NCI-H1048 (cell line): ENCODE data around the gene WDR91.

ENCODE experiments used
- DNase-seq: peaks from one replicate; lab custom pipeline; 2025; lab: John Stamatoyannopoulos, UW

Gene WDR91

GRCh38 chr7:135197906-135198655 is 13.2 kb downstream of the WDR91 start:
- DNase-seq, result no peak

GRCh38 chr7:135197343-135197742 is 14.0 kb downstream of the WDR91 start:
- DNase-seq, result no peak

GRCh38 chr7:135195968-135196629 is 15.2 kb downstream of the WDR91 start:
- DNase-seq, result no peak

DNA sequence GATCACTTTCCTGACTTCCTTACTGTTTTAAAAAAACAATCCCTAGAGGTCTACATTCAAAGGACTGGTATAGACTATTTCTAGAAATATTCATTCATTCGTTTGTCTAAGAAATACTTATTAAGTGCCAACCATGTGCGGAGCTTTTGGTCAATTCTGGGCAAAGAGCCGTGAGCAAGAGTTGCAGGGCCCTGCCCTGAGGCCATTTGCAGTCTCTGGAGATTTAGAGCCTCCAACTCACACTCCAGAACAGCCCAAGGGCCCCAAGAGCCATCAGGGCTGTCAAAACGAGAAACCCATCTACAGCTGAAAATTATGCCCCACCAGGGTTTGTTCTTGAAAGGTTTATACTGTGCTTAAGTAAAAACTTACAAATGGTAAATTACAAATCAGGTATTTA is 16.2 kb downstream of the WDR91 start:
- DNase-seq, result no peak

GRCh38 chr7:135194494-135195095 is 16.7 kb downstream of the WDR91 start:
- no peak for DNase-seq

GRCh38 chr7:135193615-135194081 is 17.7 kb downstream of the WDR91 start:
- no peak for DNase-seq

DNA sequence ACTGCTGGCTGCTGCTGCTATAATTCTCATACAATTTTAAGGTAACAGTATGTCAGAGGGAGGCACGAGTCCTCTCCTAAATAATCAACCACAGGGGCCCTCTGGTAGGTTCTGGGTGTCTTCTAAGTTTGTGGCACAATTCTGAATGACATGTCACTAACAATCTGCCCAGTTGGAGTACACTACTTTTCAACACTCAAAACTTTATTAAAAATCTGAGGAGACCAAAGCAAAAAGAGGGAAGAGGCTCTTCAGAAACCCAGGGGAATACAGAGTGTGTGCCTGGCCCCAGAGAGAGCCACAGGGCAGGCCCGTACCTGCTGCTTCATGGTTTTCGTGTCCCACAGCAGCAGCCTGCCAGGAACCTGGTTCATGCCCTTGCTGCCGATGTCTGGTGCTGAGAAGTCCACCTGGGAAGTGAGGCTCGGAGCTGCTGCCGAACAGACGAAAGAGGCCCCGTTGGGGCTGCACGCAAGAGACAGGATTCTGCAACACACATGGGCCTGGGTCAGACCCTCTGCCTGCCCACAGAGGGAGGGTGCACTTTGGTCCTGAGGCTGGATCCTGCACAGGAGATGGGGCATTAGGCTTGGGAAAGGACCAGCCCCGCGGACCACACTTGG is 18.3 kb downstream of the WDR91 start:
- no peak for DNase-seq

- no peak for DNase-seq
These were observed 20.6 kb downstream of the WDR91 start for GRCh38 chr7:135190703-135191102.

GRCh38 chr7:135189961-135190360 is 21.4 kb downstream of the WDR91 start:
- no peak for DNase-seq

DNA sequence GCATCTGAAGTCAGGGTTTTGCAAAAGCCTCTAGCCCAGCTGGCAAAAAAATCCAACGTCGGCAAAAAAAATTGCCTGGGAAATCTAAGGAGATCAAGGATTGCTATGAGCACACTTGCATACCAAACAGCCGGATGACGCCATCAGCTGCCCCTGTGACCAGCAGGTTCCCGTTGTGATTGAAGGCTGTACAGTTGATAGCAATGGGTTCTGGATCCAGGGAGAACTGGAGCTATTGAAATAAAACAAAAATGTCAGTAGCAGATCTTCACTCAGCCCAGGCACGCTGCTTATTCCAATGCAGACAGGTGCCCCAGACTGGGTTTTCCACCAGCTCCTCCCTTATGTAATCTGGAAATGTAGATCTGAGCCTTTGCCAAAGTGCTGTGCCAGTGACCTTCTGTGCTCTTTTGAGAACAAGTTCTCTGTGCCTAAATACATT is 22.1 kb downstream of the WDR91 start:
- no peak for DNase-seq

DNA sequence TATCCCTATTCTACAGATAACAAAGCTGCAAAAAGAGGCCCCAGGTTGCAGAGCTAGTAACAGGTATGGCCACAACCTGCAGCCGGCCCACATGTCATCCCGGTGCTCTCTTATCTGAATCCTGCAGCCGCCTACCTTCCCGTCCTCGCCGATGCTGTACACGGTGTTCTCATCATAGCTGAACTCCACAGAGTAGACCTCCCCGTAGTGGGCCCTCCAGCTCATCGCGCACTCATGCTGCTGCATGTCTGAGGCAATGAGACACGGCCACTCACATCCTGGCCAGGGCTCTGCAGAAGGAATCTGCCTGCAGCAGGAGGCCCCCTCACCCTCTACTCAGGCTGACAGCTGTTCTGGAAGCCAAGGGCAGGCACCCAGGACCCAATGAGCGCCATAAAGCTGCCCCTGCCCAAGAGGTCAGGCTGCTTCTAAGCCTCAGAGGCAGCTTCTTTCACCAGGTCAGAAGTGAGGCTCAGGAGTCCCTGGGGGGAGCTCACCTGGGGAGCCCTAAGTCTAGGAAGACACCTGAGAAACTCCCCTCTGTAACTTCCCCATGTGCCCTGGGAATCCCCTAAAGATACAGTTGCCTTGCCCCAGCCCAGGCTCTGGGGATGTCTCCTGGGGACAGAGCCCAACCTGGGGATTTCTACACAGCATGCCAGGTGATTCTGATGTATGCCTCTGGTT is 22.9 kb downstream of the WDR91 start:
- no peak for DNase-seq

DNA sequence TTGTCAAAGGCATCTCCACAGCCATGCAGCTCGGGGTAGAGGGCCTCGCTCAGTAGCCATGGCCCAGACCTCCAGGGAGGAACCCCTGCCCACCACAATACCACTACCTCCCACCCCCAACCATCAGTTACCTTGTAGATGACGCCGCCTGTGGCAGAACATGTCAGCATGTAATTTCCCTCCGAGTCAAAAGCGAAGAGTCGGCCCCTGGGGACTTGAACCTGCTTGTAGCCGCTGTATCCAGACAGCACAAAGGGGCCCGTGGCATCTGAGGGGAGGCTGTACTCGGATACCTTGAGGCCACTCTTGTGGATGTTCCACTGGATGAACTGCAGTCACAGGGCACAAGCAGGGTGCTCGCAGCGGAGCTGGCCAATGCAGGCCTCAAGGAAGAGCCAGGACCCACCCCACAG is 24.5 kb downstream of the WDR91 start:
- DNase-seq, result no peak

DNA sequence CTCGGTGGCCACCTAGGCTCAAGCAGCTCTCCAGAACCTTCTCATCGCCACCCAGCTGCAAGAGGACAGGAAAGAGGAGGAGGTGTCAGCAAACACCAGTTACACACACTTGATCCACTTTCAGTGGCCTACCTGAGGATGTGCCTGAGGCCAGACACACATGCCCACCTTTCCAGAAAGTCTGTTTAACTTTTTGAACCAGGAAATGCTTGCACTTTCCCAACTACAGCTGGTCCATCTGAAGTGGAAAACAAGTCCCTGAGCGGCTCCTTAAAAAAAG is 25.1 kb downstream of the WDR91 start:
- DNase-seq, result no peak

DNA sequence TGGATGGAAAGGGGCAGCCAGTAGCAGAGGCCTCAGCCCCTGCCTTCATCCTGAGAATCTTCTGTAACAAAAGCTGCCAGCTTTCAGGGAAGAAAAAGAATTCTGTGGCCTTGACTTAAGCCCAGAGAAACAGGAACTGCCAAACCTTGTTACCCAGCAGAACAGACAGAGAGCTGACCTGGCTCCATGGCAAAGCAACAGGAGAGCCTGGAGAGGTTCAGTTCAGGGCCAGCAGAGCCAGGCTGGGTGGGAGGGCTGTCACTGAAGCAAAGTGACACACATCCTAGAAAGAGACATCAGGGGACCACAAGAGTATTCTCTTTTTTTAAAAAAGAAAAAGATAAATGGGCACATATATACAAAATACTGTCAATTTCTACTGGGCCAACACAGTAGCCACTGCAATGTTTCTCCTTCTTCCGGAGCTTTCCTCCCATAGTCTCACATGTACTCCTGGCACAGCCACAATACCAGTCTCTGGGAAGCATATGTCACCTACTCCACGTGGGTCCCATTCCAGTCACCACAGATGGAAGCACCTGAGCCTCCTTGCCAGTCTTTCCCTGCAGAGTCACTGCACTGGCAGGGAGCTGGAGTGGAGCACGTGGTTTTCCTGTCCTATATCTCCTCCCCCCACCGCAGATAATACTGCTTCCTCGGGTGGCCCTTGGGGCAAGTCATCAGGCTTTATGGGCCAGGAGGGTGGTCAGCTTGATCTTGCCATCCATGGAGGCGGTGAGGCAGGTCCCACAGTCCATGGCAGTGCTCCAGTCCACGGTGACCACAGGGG is 25.7 kb downstream of the WDR91 start:
- DNase-seq, result no peak

- DNase-seq, result no peak
These were observed 27.0 kb downstream of the WDR91 start for GRCh38 chr7:135184254-135184841.

- no peak for DNase-seq
These were observed 27.8 kb downstream of the WDR91 start for GRCh38 chr7:135183478-135183877.

DNA sequence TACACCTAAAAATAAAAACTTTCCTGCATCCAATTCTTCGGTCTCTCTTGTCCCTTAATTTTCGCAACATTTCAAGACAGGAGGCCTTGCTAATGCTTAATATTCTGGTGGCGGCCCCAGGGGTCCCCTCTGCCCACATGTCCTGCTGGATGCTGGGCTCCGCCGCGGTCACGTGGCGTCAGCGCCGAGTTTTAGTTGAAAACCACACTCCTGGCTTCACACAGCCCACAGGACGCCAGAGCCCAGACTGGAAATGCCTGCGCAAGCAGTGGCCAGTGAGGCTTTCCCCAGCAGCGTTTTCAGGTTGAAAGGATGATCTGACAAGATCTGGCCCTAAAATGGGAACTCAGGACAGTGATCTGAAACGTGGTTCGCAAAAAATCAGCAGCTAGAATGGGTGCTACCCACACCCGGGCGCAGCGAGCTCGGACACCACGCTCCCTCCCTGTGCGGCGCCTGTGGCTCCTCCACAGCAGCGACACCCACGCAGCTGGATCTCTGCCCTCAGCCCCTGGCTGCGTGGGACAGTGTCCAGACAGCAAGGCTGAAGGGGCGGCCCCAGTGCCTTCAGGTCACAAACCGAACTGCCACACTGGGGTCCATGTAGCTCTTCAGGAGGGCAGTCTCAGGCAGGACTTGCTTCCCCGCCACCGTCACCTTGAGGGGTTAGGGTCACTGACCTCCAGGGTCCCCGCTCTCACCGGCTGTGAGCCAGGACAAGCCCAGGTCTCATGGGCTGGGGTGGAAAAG is 29.2 kb downstream of the WDR91 start:
- no peak for DNase-seq

DNA sequence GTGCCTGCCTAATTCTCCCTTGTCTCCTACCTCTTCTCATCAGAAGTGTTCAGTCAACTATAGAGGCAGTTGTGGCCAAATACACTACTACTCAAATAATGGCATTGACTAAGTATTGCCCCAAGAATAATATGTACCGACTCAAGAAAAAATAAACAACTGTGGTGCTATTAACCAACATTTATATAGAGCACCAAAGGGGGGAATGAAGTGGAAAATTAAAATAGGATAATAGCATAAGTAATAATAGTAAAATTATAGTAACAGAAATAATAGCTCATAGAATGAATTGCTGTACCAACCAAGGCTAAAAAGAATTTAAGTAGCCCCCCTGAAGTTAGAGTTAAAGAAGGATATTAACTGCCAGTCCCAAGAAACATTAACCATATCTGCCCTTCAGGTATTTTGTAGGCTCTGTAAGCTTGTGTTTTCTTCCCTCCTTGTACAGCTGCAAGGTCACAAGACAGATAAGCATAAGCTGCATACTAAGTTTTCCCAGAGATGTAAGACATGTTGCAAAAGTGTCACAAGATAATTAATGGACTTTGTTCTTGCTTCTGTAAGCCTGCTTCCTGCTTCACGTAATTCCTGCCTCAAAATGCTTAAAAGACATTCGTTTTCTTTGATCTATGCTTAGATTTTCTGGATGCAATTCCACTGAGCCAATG is 29.9 kb downstream of the WDR91 start:
- no peak for DNase-seq

GRCh38 chr7:135180122-135180521 is 31.2 kb downstream of the WDR91 start:
- DNase-seq, result no peak
